Parathyroid adenoma (tissue), 2 donors: ENCODE measurements around the gene KPNA1.

Experiments
- H2AFZ ChIP-seq: fragments of 300-600 bp; sonication (generic); one replicate; pipeline ENCODE4 v1.7.0; 2017; ENCODE audit warnings: antibody characterized with exemption, mild to moderate bottlenecking
- H3K27ac ChIP-seq: fragments of 300-600 bp; sonication (generic); one replicate; pipeline ENCODE4 v1.7.0; 2017
- H3K27me3 ChIP-seq: fragments of 300-600 bp; sonication (generic); one replicate; pipeline ENCODE4 v1.7.0; 2017; ENCODE audit warnings: low read length; ENCODE audit not compliant: control insufficient read depth, insufficient read depth
- H3K36me3 ChIP-seq: fragments of 300-600 bp; sonication (generic); one replicate; pipeline ENCODE4 v1.7.0; 2017; ENCODE audit warnings: low read length; ENCODE audit not compliant: control insufficient read depth, insufficient read depth
- H3K4me1 ChIP-seq: fragments of 300-600 bp; sonication (generic); one replicate; pipeline ENCODE4 v1.7.0; 2017; ENCODE audit warnings: control low read depth
- H3K4me2 ChIP-seq: fragments of 300-600 bp; sonication (generic); one replicate; pipeline ENCODE4 v1.7.0; 2017; ENCODE audit warnings: low read length
- H3K4me3 ChIP-seq: fragments of 300-600 bp; sonication (generic); one replicate; pipeline ENCODE4 v1.7.0; 2017; ENCODE audit warnings: low read depth, low read length
- H3K79me2 ChIP-seq: fragments of 300-600 bp; sonication (generic); one replicate; pipeline ENCODE4 v1.7.0; 2017; ENCODE audit warnings: control low read depth
- H3K9ac ChIP-seq: fragments of 300-600 bp; sonication (generic); one replicate; pipeline ENCODE4 v1.7.0; 2017; ENCODE audit warnings: mild to moderate bottlenecking
- H3K9me3 ChIP-seq: fragments of 300-600 bp; sonication (generic); one replicate; pipeline ENCODE4 v1.7.0; 2017; ENCODE audit warnings: low read length; ENCODE audit not compliant: control insufficient read depth
- CTCF ChIP-seq: fragments of 300-600 bp; sonication (generic); IDR thresholded peaks from one replicate; pipeline ENCODE4 v1.7.0; 2017; ENCODE audit warnings: antibody characterized with exemption, mild to moderate bottlenecking
- donor health status: primary hyperparathyroidism.

The KPNA1 gene

GRCh38 chr3:122514123-122515019, at the start of gene KPNA1:
Gene KPNA1, minus strand, starts transcription at chr3:122514939. Its CDS starts 18,374 bp downstream, at chr3:122496565.
- peak within 1 kb of the TSS; percentile 95 for H3K4me3 ChIP-seq
- H3K27ac ChIP-seq, result peak within 1 kb of the TSS; percentile 95
- peak within 1 kb of the TSS; percentile 77 for H3K9ac ChIP-seq
- H3K4me1 ChIP-seq, result peaks cover 12% of the 10 kb centered on the region
- no peak for TF ChIP-seq CTCF
- H3K9me3 ChIP-seq, result no peaks in the 10 kb centered on the region
- H3K27me3 ChIP-seq, result no peaks in the 10 kb centered on the region
- peak within 1 kb of the TSS; percentile 62 for H3K4me2 ChIP-seq
- H3K36me3 ChIP-seq, result no peaks in the 10 kb centered on the region
- peak within 1 kb of the TSS; percentile 83 for H2AFZ ChIP-seq
- H3K79me2 ChIP-seq, result peaks cover 27% of the 10 kb centered on the region

DNA sequence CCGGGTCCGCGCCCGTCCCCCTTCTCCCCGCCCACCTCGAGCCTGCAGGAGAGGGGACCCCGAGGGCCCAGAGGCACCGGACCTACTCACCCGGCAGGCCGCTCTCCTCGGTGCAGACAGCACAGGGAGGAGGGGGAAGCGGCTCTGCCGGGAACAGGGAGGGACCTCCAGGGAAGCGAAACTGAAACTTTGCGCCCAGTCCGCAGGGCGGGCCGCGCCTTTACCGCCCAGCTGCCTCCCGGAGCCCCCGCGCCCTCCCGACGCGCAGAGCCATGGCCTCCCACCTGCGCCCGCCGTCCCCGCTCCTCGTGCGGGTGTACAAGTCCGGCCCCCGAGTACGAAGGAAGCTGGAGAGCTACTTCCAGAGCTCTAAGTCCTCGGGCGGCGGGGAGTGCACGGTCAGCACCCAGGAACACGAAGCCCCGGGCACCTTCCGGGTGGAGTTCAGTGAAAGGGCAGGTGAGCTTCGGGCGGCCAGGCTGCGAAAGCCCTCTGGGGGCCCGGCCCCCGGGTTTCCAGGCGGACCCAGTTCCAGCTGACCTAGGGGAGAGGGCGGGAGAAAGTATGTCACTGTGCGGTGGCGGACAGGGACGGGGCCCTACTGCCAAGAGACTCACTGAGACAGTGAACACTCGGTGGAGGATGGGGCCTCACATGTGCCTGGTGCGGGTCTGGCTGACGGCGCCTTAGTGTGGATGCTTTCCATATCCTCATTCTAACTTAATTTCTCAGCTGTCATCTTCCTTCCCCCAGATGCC, 49.6 kb upstream of the KPNA1 start, which contains the start of the genes DTX3L and PARP9:
Gene DTX3L, plus strand, starts transcription at position 184 of the 758 bp plus-strand sequence. Its CDS starts 89 bp downstream, at position 273.
Gene PARP9, minus strand, starts transcription at position 146 of the 758 bp plus-strand sequence. CDS start 4,680 bp downstream, outside the sequence.
- H3K4me3 ChIP-seq, result peak within 1 kb of the TSS; percentile 84
- peaks cover 20% of the 10 kb centered on the region for H3K4me1 ChIP-seq
- H3K79me2 ChIP-seq, result peaks cover 6% of the 10 kb centered on the region
- H3K27ac ChIP-seq, result peak within 1 kb of the TSS; percentile 96
- peak within 1 kb of the TSS; percentile 84 for H3K4me2 ChIP-seq
- no peaks in the 10 kb centered on the region for H3K36me3 ChIP-seq
- H3K27me3 ChIP-seq, result no peaks in the 10 kb centered on the region
- no peak for TF ChIP-seq CTCF
- H3K9ac ChIP-seq, result peak within 1 kb of the TSS; percentile 82
- no peaks in the 10 kb centered on the region for H3K9me3 ChIP-seq
- peak within 1 kb of the TSS; percentile 96 for H2AFZ ChIP-seq

DNA sequence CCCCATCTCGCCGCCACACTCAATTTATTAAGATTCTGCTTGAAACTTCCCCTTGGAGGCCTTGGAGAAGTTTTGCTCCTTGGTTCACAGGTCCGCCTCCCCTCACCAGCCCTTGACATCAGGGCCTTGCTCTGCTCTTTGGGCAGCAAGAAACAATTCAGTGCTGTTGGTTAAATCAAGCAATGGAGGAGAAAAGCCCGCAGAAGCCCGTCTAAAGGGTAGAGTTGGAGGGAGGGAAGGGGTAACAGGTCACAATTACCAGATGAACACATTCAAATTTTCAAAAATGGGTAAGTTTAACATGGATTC, 48.9 kb upstream of the KPNA1 start:
- H3K4me1 ChIP-seq, result peaks cover 14% of the 10 kb centered on the region
- no peaks in the 10 kb centered on the region for H3K36me3 ChIP-seq
- H3K27ac ChIP-seq, result peak overlapping the region; percentile 96
- H3K9ac ChIP-seq, result peak overlapping the region; percentile 82
- peak overlapping the region; percentile 84 for H3K4me3 ChIP-seq
- TF ChIP-seq CTCF, result no peak
- no peaks in the 10 kb centered on the region for H3K27me3 ChIP-seq
- peak overlapping the region; percentile 96 for H2AFZ ChIP-seq
- peak overlapping the region; percentile 84 for H3K4me2 ChIP-seq
- no peaks in the 10 kb centered on the region for H3K9me3 ChIP-seq
- peaks cover 6% of the 10 kb centered on the region for H3K79me2 ChIP-seq

DNA sequence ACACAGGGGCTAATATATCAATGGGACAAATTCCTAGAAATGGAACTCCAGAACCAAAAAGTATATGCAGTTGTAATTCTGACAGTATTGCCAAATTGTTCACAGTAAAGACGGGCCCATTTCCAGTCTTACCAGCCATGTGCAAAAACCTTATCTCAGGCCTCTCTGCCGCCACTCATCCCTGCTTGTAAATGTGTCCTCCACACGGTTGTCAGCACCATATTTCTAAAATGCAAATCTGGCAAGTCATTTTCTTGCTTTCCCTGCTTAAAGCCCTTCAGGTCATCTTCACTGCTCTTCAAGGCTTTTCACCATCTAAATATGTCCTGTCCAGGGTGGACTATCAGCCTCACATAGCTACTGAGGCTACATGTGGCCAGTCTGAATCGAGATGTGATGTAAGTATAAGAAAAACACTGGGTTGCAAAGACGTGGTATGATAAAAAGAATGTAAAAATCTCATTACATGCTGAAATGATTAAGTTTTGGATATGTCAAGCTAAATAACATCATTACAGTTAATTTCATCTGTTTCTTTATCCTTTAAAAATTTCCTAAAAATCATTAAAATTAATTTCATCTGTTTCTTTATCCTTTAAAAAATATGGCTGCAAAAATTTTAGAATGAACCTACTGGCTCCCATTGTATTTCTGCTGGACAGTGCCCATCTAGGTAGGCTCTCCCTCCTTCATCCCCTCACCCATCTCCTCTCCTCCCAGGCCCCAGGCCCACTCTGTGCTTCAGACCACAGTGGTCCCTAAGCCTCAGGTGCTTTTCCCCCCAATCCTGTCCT, 48.4 kb upstream of the KPNA1 start:
- peak overlapping the region; percentile 84 for H3K4me3 ChIP-seq
- peak overlapping the region; percentile 96 for H3K27ac ChIP-seq
- peak overlapping the region; percentile 84 for H3K4me2 ChIP-seq
- TF ChIP-seq CTCF, result no peak
- H3K27me3 ChIP-seq, result no peaks in the 10 kb centered on the region
- H3K9me3 ChIP-seq, result no peaks in the 10 kb centered on the region
- H3K36me3 ChIP-seq, result no peaks in the 10 kb centered on the region
- peaks cover 6% of the 10 kb centered on the region for H3K79me2 ChIP-seq
- peak overlapping the region; percentile 82 for H3K9ac ChIP-seq
- H2AFZ ChIP-seq, result peak overlapping the region; percentile 96
- H3K4me1 ChIP-seq, result peaks cover 10% of the 10 kb centered on the region
